T-helper 2 cell treated with Interferon-gamma antibody and Interleukin-4, amounts not matched to agents 100 ng/mL and 5 ng/mL, for 36 hours (primary cell): Measurements from ENCODE around the gene PIPOX. TPM values are rescaled to one million over a fixed set of nuclear protein-coding genes. Genes with fewer than 3 reads are reported as not detected.

ENCODE experiments used
- intact Hi-C: fragments of 100-400 bp; cut with micrococcal nuclease; formaldehyde crosslinking; loops from one replicate; pipeline ENCODE4 v1.15.1; 2023
- total RNA-seq: library from RNA; stranded (reverse); gene quantifications from 2 replicates; pipeline ENCODE4 v1.2.3, GENCODE V29; 2022

PIPOX gene
- total RNA-seq, 1 donor from 2014 or later: 1.9 TPM

DNA sequence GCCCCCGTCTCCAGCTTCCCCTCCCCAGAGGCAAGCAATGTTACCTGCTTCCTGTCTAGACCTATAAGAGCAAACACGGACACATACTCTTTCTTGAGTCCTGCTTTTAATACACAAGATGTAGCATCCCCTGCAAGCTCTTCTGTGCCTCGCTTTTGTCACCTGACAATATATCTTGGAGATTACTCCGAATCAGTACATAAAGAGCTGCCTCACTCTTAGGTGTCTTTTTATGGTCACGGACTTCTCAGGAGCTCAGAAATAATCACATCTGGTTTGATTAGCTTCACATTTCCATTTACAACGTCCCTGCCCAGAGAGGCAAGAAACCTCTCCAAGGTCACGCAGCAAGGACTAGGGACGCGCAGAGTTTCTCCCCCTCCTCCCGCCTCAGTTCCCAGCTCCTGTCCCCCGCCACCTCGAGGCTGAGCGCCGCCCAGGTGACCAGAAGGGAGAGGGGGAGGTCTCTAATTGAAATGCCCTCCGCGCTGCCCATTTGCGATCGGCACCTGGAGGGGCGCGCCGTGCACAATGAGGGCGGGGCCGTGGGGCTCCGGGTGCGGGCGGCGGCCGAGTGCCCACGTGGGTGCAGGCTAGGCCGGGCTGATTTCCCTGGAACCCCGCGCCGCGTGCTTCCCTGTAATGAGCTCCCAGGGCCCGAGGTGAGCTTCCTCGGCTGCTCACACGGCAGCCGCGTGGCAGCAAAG, 23.3 kb upstream of the PIPOX start:
- intact Hi-C loops: no loop called here

- intact Hi-C loops: no loop called here
These were observed 22.4 kb upstream of the PIPOX start for GRCh38 chr17:29020576-29020975.

GRCh38 chr17:29021226-29021625, 21.7 kb upstream of the PIPOX start:
- intact Hi-C loops: no loop called here

GRCh38 chr17:29022074-29022473, 20.9 kb upstream of the PIPOX start:
- intact Hi-C loops: no loop called here

GRCh38 chr17:29024316-29024952, 18.5 kb upstream of the PIPOX start:
- intact Hi-C loops: no loop called here

- intact Hi-C loops: no loop called here
These were observed 11.5 kb upstream of the PIPOX start for GRCh38 chr17:29031488-29031887.

DNA sequence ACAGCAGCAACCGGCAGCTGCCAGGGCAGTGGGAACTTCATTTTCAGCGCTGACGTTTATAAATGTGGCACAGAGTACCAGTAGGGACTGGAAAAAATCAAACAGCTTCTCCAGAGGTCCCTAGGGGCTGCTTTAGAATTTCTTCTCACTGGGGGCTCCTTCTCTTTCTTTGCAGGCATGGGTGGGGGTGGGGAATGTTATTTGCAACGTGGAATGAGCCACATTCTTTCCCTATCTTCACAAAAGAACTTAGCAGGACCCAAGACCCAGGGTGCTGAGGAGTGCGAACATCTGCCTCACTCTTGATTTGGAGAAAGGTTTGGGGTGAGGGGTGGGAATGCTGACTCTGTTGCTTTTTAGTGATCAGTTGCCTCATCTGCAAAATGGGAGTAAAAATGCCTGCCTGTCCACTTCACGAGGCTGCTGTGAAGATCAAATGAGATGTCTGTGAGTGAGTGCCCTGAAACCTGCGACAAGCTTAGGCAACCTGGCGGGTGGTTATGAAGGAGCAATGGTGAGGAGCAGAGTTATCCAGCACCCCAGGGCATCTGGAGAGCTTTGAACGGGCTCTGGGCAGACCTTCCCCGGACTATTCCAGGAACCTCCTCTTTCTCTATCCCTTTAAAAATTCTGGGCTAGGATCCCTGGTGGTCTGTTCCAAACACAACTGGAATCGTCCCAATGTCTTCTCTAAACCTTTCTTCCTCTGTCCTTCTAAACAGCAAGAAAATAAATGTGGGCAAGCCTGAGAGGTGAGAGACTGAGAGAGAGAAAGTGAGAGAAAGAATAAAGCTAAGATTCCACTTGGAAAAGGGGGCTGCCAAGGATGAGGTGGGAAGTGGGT, 10.7 kb upstream of the PIPOX start:
- intact Hi-C loops: no loop called here

DNA sequence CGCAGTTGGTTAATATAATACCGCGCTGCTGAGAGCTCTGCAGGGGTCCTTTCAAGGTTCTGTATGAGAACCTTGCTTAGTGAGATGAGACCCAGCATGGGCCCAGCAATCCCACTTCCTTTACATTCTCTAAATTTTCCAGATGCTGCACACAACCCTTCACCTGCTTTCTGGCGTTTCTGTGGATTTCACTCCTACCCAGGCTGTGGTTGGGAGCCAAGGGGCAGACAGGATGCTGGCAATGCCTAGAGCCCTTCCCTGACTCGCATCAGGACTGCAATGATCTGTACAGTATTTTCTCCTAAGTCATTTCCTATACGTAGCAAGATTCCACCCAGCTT, 10.1 kb upstream of the PIPOX start:
- intact Hi-C loops: no loop called here

DNA sequence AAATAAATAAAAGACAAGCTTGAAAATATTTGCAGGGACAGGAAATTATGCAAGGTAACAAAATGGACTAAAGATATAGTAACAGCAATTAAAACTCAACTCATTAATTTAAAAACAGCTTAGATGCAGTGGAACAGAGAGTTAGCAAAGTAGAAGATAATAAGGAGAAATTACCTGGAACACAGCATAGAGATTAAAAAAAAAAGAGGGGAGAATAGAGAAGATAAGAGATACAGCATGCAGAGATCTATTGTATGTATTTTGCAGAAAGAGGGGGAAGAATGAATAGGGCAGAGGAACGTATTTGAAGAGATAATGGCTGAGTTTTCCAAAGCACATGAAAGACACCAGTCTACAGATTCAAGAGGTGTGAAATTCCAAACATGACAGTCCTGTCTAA, 8.4 kb upstream of the PIPOX start:
- intact Hi-C loops: no loop called here

- intact Hi-C loops: no loop called here
These were observed 6.4 kb upstream of the PIPOX start for GRCh38 chr17:29036584-29036983.

GRCh38 chr17:29037739-29038084, 5.2 kb upstream of the PIPOX start:
- intact Hi-C loops: no loop called here

- intact Hi-C loops: no loop called here
These were observed 4.7 kb upstream of the PIPOX start for GRCh38 chr17:29038085-29038795.

DNA sequence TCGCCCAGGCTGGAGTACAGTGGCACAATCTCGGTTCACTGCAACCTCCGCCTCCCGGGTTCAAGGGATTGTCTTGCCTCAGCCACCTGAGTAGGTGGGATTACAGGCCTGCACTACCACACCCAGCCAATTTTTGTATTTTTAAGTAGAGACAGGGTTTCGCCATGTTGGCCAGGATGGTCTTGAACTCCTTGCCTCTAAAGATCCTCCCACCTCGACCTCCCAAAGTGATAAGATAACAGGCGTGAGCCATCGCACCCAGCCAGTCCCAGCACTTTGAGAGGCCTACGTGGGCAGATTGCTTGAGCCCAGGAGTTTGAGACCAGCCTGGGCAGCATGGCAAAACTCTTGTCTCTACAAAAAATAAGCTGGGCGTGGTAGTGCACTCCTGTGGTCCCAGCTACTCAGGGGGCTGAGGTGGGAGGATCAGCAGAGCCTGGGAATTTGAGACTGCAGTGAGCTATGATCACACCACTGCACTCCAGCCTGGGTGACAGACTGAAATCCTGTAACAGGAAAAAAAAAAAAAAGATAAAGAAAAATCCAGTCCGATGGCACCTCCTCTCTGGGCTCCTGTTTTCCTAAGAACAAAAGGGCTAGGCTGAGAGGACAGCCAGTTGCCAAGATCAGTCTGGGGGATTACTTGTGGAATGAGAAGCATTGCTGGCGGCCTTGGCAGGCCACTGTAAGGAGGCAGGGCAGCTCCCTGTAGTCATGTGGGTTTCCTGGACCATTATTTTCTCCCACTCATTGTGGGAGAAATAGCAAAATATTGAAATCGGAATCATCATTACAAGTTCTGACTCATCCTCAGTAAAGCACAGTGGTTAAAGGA, 3.0 kb upstream of the PIPOX start:
- intact Hi-C loops: no loop called here

GRCh38 chr17:29041091-29041490, 1.9 kb upstream of the PIPOX start:
- intact Hi-C loops: no loop called here

DNA sequence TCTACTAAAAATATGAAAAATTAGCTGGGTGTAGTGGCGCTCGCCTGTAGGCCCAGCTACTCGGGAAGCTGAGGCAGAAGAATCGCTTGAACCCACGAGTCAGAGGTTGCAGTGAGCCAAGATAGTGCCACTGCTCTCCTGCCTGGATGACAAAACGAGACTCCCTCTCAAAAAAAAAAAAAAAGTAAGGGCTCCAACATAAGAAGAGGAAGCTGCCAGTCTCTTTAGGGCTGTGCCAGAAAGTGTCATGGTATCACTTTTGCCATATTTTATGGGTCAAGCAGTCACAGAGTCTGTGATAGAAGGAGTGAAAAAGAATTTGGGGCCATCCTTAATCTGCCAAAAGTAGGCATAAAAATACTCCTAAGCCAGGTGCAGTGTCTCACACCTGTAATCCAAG, 1.4 kb upstream of the PIPOX start:
- intact Hi-C loops: no loop called here

GRCh38 chr17:29042026-29042678, 789 bp upstream of the PIPOX start:
- intact Hi-C loops: no loop called here

DNA sequence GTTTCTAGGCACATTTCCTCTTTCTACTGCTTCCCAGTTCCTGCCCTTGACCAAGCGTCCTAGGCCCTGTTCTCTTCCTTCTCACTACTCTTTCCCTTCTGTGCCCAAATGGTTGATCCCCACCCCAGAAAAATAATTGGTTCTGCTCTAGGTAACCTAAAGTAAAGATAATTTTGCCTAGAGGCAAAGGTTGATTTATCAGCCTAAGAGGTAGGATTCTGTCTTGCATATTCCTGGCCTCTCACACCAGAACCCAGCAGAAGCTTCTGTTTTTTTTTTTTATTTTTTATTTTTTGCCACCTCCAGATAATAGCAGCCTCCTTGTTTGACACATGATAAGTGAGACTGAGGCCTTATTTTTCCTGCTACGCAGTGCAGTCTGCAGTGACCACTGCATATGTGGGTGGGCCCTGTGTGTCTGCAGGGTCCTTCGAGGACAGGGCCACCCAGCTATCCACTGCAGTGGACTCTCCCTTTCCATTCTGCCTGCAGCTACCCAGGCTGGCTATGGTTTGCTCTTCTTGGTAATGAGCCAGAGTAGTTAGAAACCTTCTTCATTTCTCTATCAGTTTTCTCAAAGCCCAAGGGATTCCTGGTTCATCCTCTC, 701 bp downstream of the PIPOX start:
- intact Hi-C loops: no loop called here

GRCh38 chr17:29045026-29045425, 2.1 kb downstream of the PIPOX start:
- intact Hi-C loops: no loop called here

DNA sequence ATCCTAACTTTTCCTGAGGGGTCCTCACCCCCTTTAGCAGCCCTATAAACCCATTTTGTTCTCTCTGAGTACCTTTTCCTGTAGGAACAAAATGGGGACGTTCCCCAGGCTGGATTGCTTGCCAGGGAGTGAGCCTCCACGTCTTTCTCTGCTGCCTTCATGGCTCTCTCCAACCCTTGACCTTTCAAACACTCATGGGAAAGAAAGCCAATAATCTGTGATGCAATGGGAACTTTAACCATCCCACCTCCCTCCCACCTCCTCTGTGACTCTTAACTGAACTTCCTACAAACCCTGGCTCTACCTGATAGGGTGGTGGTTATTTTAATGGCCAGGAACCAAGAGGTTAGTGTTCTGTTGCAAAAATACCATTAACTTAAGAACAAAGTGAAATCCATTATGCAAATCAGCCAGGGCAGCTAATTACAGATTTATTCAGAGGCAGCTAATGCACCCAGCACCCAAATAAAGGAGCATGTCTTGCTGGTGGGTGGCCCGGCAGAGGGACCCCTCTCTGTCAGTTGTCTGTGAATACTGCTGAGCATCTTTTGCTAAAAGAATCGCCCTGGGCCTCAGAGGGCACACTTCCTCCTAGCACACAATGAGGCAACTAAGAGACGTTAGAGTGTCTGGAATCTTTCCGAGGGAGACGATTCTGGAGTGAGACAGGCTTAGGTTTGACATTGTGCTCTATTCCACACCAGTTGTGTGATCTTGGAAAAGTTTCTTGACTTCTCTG, 3.0 kb downstream of the PIPOX start:
- intact Hi-C loops: no loop called here
